HepG2 (cell line): ENCODE measurements around the gene PGC. TPM values are rescaled to one million over a fixed set of nuclear protein-coding genes. Genes with fewer than 3 reads are reported as not detected.

Experiments
- DNMT3B ChIP-seq: conservative IDR thresholded peaks from 2 replicates; pipeline ENCODE4 v1.6.1; 2016; ENCODE audit warnings: missing biosample characterization, control low read depth
- KDM3A ChIP-seq: IDR thresholded peaks from 2 replicates; pipeline ENCODE4 v1.6.1; 2018; ENCODE audit warnings: low read depth, missing compliant biosample characterization
- SMYD3 ChIP-seq: sonication (generic); formaldehyde crosslinking; IDR thresholded peaks from 2 replicates; pipeline ENCODE4 v1.8.1; 2023; ENCODE audit warnings: mild to moderate bottlenecking, missing genetic modification reagents
- ZNF24 ChIP-seq: fragments of 450-650 bp; IDR thresholded peaks from 2 replicates; pipeline ENCODE4 v1.6.1; 2017; ENCODE audit warnings: antibody characterized with exemption, mild to moderate bottlenecking
- ZNF280B ChIP-seq: sonication (generic); formaldehyde crosslinking; IDR thresholded peaks from 2 replicates; pipeline ENCODE4 v1.5.0; 2020; ENCODE audit warnings: missing genetic modification reagents, mild to moderate bottlenecking, borderline replicate concordance
- ZNF570 ChIP-seq: sonication (generic); formaldehyde crosslinking; IDR thresholded peaks from 2 replicates; pipeline ENCODE4 v1.4.0; 2020; ENCODE audit warnings: mild to moderate bottlenecking, missing genetic modification reagents, borderline replicate concordance
- polyA plus RNA-seq, 8 experiments: library from polyadenylated mRNA; depleted of rRNA in 3 of 8; stranded (reverse) in 7 of 8; unstranded in 1 of 8; fragments of >200 nt; fragmentation: Illumina TruSeq in 4 of 8; extraction: Trizol in 4 of 8; gene quantifications; 2 replicates each; pipeline versions ENCODE4 v1.2.1 to v1.2.3, GENCODE V29; 2011 to 2016; ENCODE audit warnings: low read depth in 4 of 8, missing spikeins in 1 of 8, mixed read lengths in 1 of 8; ENCODE audit not compliant: insufficient read depth in 1 of 8
- total RNA-seq, 5 experiments: library from RNA; depleted of rRNA; stranded (reverse); fragments of >200 nt; fragmentation: Illumina TruSeq; extraction: Trizol; gene quantifications; 2 replicates each; pipeline ENCODE4 v1.2.3, GENCODE V29; 2016; ENCODE audit warnings: low read depth in 1 of 5
- TF ChIP-seq, protein P1 (sequence below): sonication (generic); formaldehyde crosslinking; IDR thresholded peaks from 2 replicates; pipeline ENCODE4 v1.4.0; 2020; ENCODE audit warnings: missing genetic modification reagents
- TF ChIP-seq, protein P2 (sequence below): sonication (generic); formaldehyde crosslinking; IDR thresholded peaks from 2 replicates; pipeline ENCODE4 v1.9.0; 2021; ENCODE audit warnings: missing genetic modification reagents, mild to moderate bottlenecking, borderline replicate concordance
- TF ChIP-seq, protein P3 (sequence below): sonication (generic); formaldehyde crosslinking; IDR thresholded peaks from 2 replicates; pipeline ENCODE4 v1.4.0; 2020; ENCODE audit warnings: missing genetic modification reagents

The PGC gene
- total and polyA plus RNA-seq, 2 of the 13 experiments (the other 11 are each of a cell fraction or from before 2014, with no cell fraction given), result 426 to 502 TPM

- TF ChIP-seq, protein P1, sequence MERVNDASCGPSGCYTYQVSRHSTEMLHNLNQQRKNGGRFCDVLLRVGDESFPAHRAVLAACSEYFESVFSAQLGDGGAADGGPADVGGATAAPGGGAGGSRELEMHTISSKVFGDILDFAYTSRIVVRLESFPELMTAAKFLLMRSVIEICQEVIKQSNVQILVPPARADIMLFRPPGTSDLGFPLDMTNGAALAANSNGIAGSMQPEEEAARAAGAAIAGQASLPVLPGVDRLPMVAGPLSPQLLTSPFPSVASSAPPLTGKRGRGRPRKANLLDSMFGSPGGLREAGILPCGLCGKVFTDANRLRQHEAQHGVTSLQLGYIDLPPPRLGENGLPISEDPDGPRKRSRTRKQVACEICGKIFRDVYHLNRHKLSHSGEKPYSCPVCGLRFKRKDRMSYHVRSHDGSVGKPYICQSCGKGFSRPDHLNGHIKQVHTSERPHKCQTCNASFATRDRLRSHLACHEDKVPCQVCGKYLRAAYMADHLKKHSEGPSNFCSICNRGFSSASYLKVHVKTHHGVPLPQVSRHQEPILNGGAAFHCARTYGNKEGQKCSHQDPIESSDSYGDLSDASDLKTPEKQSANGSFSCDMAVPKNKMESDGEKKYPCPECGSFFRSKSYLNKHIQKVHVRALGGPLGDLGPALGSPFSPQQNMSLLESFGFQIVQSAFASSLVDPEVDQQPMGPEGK (CRISPR knock-in tag), result no peak
- TF ChIP-seq KDM3A (CRISPR knock-in tag), result 0 out of 2 replicates have a peak, but pooled peaks have one; percentile 3
- TF ChIP-seq, protein P2, sequence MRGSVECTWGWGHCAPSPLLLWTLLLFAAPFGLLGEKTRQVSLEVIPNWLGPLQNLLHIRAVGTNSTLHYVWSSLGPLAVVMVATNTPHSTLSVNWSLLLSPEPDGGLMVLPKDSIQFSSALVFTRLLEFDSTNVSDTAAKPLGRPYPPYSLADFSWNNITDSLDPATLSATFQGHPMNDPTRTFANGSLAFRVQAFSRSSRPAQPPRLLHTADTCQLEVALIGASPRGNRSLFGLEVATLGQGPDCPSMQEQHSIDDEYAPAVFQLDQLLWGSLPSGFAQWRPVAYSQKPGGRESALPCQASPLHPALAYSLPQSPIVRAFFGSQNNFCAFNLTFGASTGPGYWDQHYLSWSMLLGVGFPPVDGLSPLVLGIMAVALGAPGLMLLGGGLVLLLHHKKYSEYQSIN (CRISPR knock-in tag), result no peak
- no peak for TF ChIP-seq DNMT3B (CRISPR knock-in tag)
- TF ChIP-seq ZNF280B (CRISPR knock-in tag), result 0 out of 2 replicates have a peak, but pooled peaks have one; percentile 44
- no peak for TF ChIP-seq ZNF24
- TF ChIP-seq SMYD3, result no peak
- TF ChIP-seq, protein P3, sequence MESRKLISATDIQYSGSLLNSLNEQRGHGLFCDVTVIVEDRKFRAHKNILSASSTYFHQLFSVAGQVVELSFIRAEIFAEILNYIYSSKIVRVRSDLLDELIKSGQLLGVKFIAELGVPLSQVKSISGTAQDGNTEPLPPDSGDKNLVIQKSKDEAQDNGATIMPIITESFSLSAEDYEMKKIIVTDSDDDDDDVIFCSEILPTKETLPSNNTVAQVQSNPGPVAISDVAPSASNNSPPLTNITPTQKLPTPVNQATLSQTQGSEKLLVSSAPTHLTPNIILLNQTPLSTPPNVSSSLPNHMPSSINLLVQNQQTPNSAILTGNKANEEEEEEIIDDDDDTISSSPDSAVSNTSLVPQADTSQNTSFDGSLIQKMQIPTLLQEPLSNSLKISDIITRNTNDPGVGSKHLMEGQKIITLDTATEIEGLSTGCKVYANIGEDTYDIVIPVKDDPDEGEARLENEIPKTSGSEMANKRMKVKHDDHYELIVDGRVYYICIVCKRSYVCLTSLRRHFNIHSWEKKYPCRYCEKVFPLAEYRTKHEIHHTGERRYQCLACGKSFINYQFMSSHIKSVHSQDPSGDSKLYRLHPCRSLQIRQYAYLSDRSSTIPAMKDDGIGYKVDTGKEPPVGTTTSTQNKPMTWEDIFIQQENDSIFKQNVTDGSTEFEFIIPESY (CRISPR knock-in tag), result 0 out of 2 replicates have a peak, but pooled peaks have one; percentile 18
- TF ChIP-seq ZNF570 (CRISPR knock-in tag), result no peak
Measured at GRCh38 chr6:41740366-41741162, 6.6 kb downstream of the PGC start (continued).
